AG09309 (cell line): ENCODE measurements around the gene RASSF6.
A peak's percentile ranks its signal among the peaks of the same experiment; 100 is the strongest.
"Not testable (repeated sequence)": the region's sequence is repeated elsewhere in the genome, so short reads cannot be mapped to it uniquely, and the experiment has no call there.

Experiments used
- DNase-seq: peaks from one replicate; pipeline ENCODE4 v3.0.0-alpha.2; 2010; ENCODE audit warnings: low read depth
- H3K4me3 ChIP-seq: 2 replicates; pipeline ENCODE4 v1.5.1; 2011; ENCODE audit warnings: mild to moderate bottlenecking, low read depth, low read length, moderate library complexity; ENCODE audit not compliant: control insufficient read depth
- CTCF ChIP-seq: IDR thresholded peaks from 2 replicates; pipeline ENCODE4 v1.5.1; 2011; ENCODE audit warnings: mild to moderate bottlenecking, low read depth, low read length, inconsistent platforms; ENCODE audit not compliant: insufficient read depth, control insufficient read depth; ENCODE audit errors: missing control alignments

RASSF6 gene

GRCh38 chr4:73585345-73585744, 34.9 kb downstream of the RASSF6 start:
- no peak for DNase-seq
- TF ChIP-seq CTCF, result no peak
- no peak overlapping the region for H3K4me3 ChIP-seq

- DNase-seq, result no peak
- TF ChIP-seq CTCF, result no peak
- no peak overlapping the region for H3K4me3 ChIP-seq
Measured at GRCh38 chr4:73583666-73584065, 36.6 kb downstream of the RASSF6 start.

GRCh38 chr4:73577371-73577770, 42.9 kb downstream of the RASSF6 start:
- no peak overlapping the region for H3K4me3 ChIP-seq
- no peak for DNase-seq
- no peak for TF ChIP-seq CTCF

- TF ChIP-seq CTCF, result no peak
- no peak overlapping the region for H3K4me3 ChIP-seq
- DNase-seq, result no peak
Measured at GRCh38 chr4:73576381-73576780, 43.9 kb downstream of the RASSF6 start.

- no peak overlapping the region for H3K4me3 ChIP-seq
- no peak for TF ChIP-seq CTCF
- no peak for DNase-seq
Measured at GRCh38 chr4:73575660-73576059, 44.6 kb downstream of the RASSF6 start.

- H3K4me3 ChIP-seq, result no peak overlapping the region
- peak; percentile 44 for DNase-seq
- peak; percentile 91 for TF ChIP-seq CTCF
Measured at GRCh38 chr4:73573794-73574528, 46.3 kb downstream of the RASSF6 start.

GRCh38 chr4:73550865-73551264, 69.4 kb downstream of the RASSF6 start:
- H3K4me3 ChIP-seq, DNase-seq: not testable (repeated sequence)
